Ascending aorta (tissue), 2 donors: ENCODE data around the gene OR5K1. TPM values are rescaled to one million over a fixed set of nuclear protein-coding genes. Genes with fewer than 3 reads are reported as not detected.

Experiments
- DNase-seq, 2 donors: peaks; one replicate each; pipeline ENCODE4 v3.0.0-alpha.2; 2019; ENCODE audit warnings: low spot score in 2 of 2
- H3K27ac ChIP-seq, 2 donors: fragments of 200-600 bp; sonication (generic); one replicate each; pipeline ENCODE4 v1.5.1; 2016 to 2017; ENCODE audit warnings: mild to moderate bottlenecking in 1 of 2
- H3K27me3 ChIP-seq: fragments of 200-600 bp; sonication (generic); one replicate; pipeline ENCODE4 v1.5.1; 2017
- H3K36me3 ChIP-seq, 2 donors: fragments of 200-600 bp; sonication (generic); one replicate each; pipeline ENCODE4 v1.5.1; 2016
- H3K4me1 ChIP-seq, 2 donors: fragments of 200-600 bp; sonication (generic); one replicate each; pipeline ENCODE4 v1.5.1; 2016 to 2017; ENCODE audit warnings: mild to moderate bottlenecking in 1 of 2
- H3K4me3 ChIP-seq, 2 donors: fragments of 200-600 bp; sonication (generic); one replicate each; pipeline ENCODE4 v1.5.1; 2016 to 2017; ENCODE audit warnings: mild to moderate bottlenecking in 1 of 2
- H3K9me3 ChIP-seq, 2 donors: fragments of 200-600 bp; sonication (generic); one replicate each; pipeline ENCODE4 v1.5.1; 2016
- CTCF ChIP-seq, 3 experiments: fragments of 200-600 bp in 2 of 3; fragments of 450-650 bp in 1 of 3; sonication (generic) in 2 of 3; IDR thresholded peaks; one replicate each; pipeline ENCODE4 v1.5.1; 2016 to 2019; ENCODE audit warnings: antibody characterized with exemption in 3 of 3, mild to moderate bottlenecking in 1 of 3, moderate library complexity in 1 of 3
- intact Hi-C: fragments of 100-400 bp; cut with DNase I; formaldehyde crosslinking; loops from one replicate; pipeline ENCODE4 v1.15.1; 2023
- total RNA-seq: library from RNA; depleted of rRNA; stranded (reverse); fragments of >200 nt; gene quantifications from one replicate; pipeline ENCODE4 v1.1.0, GENCODE V29; 2016

The OR5K1 gene
- total RNA-seq, 1 donor from 2014 or later, result 4.7 TPM

DNA sequence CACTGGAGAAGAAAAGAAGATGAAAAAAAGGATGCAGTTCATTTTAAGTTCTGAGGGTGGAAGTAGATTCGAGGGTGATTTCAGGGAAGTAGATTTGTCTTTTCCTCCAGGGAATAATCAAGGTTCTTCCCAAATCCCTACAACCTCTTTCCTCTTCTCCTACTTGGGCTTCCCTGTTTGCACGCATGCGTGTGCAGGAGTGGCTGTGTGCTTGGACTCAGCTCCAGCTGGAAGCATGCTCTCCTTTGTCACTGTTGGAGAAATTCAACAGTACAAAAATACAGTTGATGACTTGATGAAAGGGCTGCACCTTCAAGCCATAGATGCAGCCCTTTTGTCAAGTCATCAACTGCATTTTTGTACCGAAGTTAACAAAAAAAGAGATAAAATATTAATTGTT, 38.3 kb downstream of the OR5K1 start:
- no peak overlapping the region for H3K27ac ChIP-seq
- H3K36me3 ChIP-seq, result no peaks in the 10 kb centered on the region
- H3K4me1 ChIP-seq, result no peaks in the 10 kb centered on the region
- no peaks in the 10 kb centered on the region for H3K27me3 ChIP-seq
- DNase-seq, result no peak
- intact Hi-C loops, result no loop called here
- no peaks in the 10 kb centered on the region for H3K9me3 ChIP-seq
- no peak overlapping the region for H3K4me3 ChIP-seq
- TF ChIP-seq CTCF (IDR thresholded peaks at IDR 0.05), result no peak

GRCh38 chr3:98501863-98502576, 39.0 kb downstream of the OR5K1 start:
- Histone ChIP-seq H3K9me3 (no peaks in the 10 kb centered on the region), H3K27ac (no peak overlapping the region), H3K36me3 (peaks cover 0 to 5% of the 10 kb centered on the region in 2 donors), H3K4me1 (no peaks in the 10 kb centered on the region), H3K27me3 (no peaks in the 10 kb centered on the region), H3K4me3 (no peak overlapping the region)
- intact Hi-C loops, result no loop called here
- DNase-seq, result no peak
- no peak for TF ChIP-seq CTCF (IDR thresholded peaks at IDR 0.05)

- no peak for TF ChIP-seq CTCF (IDR thresholded peaks at IDR 0.05)
- Histone ChIP-seq H3K9me3 (no peaks in the 10 kb centered on the region), H3K27ac (no peak overlapping the region), H3K36me3 (peaks cover 0 to 10% of the 10 kb centered on the region in 2 donors), H3K27me3 (no peaks in the 10 kb centered on the region), H3K4me1 (no peaks in the 10 kb centered on the region), H3K4me3 (no peak overlapping the region)
- DNase-seq, result no peak
- intact Hi-C loops, result no loop called here
These were observed 41.5 kb downstream of the OR5K1 start for GRCh38 chr3:98504539-98504938.

- Histone ChIP-seq H3K27me3 (no peaks in the 10 kb centered on the region), H3K4me3 (no peak overlapping the region), H3K36me3 (peaks cover 6 to 37% of the 10 kb centered on the region in 2 donors), H3K9me3 (no peaks in the 10 kb centered on the region), H3K27ac (no peak overlapping the region), H3K4me1 (no peaks in the 10 kb centered on the region)
- no peak for TF ChIP-seq CTCF (IDR thresholded peaks at IDR 0.05)
- DNase-seq, result no peak
- intact Hi-C loops, result no loop called here
These were observed 45.6 kb downstream of the OR5K1 start for GRCh38 chr3:98508582-98508981.

- no peaks in the 10 kb centered on the region for H3K27me3 ChIP-seq
- H3K9me3 ChIP-seq, result no peaks in the 10 kb centered on the region
- no peaks in the 10 kb centered on the region for H3K4me1 ChIP-seq
- DNase-seq, result no peak
- no peak overlapping the region for H3K27ac ChIP-seq
- no peak for TF ChIP-seq CTCF (IDR thresholded peaks at IDR 0.05)
- peaks cover 16 to 42% of the 10 kb centered on the region in 2 donors for H3K36me3 ChIP-seq
- H3K4me3 ChIP-seq, result no peak overlapping the region
- intact Hi-C loops, result no loop called here
These were observed 49.6 kb downstream of the OR5K1 start for GRCh38 chr3:98512576-98512975.
